ENCODE results near the gene DENND6B.

DNA sequence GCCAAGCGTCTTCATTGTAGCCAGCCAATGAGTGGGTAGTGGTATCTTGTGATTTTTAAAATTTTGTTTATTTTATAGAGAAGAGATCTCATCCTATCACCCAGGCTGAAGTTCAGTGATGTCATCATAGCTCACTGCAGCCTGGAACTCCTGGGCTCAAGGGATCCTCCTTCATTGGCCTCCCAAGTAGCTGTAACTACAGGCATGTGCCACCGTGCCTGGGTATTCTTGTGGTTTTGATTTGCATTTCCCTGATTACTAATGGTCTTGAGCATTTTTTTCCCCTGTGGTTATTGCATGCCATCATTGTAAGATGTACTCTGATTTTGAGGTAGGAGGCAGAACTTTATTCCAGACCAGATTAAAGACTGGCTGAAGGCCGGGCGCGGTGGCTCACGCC lies 2.4 kb upstream of the DENND6B start:
- TF ChIP-seq, protein P1, sequence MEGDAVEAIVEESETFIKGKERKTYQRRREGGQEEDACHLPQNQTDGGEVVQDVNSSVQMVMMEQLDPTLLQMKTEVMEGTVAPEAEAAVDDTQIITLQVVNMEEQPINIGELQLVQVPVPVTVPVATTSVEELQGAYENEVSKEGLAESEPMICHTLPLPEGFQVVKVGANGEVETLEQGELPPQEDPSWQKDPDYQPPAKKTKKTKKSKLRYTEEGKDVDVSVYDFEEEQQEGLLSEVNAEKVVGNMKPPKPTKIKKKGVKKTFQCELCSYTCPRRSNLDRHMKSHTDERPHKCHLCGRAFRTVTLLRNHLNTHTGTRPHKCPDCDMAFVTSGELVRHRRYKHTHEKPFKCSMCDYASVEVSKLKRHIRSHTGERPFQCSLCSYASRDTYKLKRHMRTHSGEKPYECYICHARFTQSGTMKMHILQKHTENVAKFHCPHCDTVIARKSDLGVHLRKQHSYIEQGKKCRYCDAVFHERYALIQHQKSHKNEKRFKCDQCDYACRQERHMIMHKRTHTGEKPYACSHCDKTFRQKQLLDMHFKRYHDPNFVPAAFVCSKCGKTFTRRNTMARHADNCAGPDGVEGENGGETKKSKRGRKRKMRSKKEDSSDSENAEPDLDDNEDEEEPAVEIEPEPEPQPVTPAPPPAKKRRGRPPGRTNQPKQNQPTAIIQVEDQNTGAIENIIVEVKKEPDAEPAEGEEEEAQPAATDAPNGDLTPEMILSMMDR (IDR thresholded peaks at IDR 0.05): no peak
- TF ChIP-seq EZH2 (IDR thresholded peaks at IDR 0.05): no peak

Data from neural progenitor cell (in vitro differentiated cells).